Measurements from ENCODE around the gene USP34.

The USP34 gene

GRCh38 chr2:61356261-61356957 is 114.5 kb downstream of the USP34 start:
- H3K4me3 ChIP-seq (ENCODE audit: low read depth, low read length) = no peak overlapping the region
- no peak for TF ChIP-seq CTCF (IDR thresholded peaks at IDR 0.05; ENCODE audit: low read depth, low read length, missing control alignments)
- in situ Hi-C loops (cut with HindIII; ENCODE audit: low sequenced_read_pairs) = no loop called here
- DNase-seq (ENCODE audit: low read depth) = no peak

GRCh38 chr2:61354543-61355197 is 116.2 kb downstream of the USP34 start:
- TF ChIP-seq CTCF (IDR thresholded peaks at IDR 0.05; ENCODE audit: low read depth, low read length, missing control alignments) = no peak
- DNase-seq (ENCODE audit: low read depth) = no peak
- H3K4me3 ChIP-seq (ENCODE audit: low read depth, low read length) = no peak overlapping the region
- in situ Hi-C loops (cut with HindIII; ENCODE audit: low sequenced_read_pairs) = no loop called here

GRCh38 chr2:61353909-61354308 is 117.0 kb downstream of the USP34 start:
- in situ Hi-C loops (cut with HindIII; ENCODE audit: low sequenced_read_pairs) = no loop called here
- no peak for TF ChIP-seq CTCF (IDR thresholded peaks at IDR 0.05; ENCODE audit: low read depth, low read length, missing control alignments)

GRCh38 chr2:61350777-61351176 is 120.1 kb downstream of the USP34 start:
- no peak overlapping the region for H3K4me3 ChIP-seq (ENCODE audit: low read depth, low read length)
- DNase-seq (ENCODE audit: low read depth) = no peak
- in situ Hi-C loops (cut with HindIII; ENCODE audit: low sequenced_read_pairs) = no loop called here
- no peak for TF ChIP-seq CTCF (IDR thresholded peaks at IDR 0.05; ENCODE audit: low read depth, low read length, missing control alignments)

More at GRCh38 chr2:61353909-61354308, 117.0 kb downstream of the USP34 start:
- no peak overlapping the region for H3K4me3 ChIP-seq (ENCODE audit: low read depth, low read length)
- no peak for DNase-seq (ENCODE audit: low read depth)

GRCh38 chr2:61343141-61343540 is 127.7 kb downstream of the USP34 start:
- no peak for DNase-seq (ENCODE audit: low read depth)
- TF ChIP-seq CTCF (IDR thresholded peaks at IDR 0.05; ENCODE audit: low read depth, low read length, missing control alignments) = no peak
- H3K4me3 ChIP-seq (ENCODE audit: low read depth, low read length) = no peak overlapping the region
- in situ Hi-C loops (cut with HindIII; ENCODE audit: low sequenced_read_pairs) = no loop called here

GRCh38 chr2:61340242-61340641 is 130.6 kb downstream of the USP34 start:
- no peak for TF ChIP-seq CTCF (IDR thresholded peaks at IDR 0.05; ENCODE audit: low read depth, low read length, missing control alignments)
- no peak for DNase-seq (ENCODE audit: low read depth)
- in situ Hi-C loops (cut with HindIII; ENCODE audit: low sequenced_read_pairs) = no loop called here
- H3K4me3 ChIP-seq (ENCODE audit: low read depth, low read length) = no peak overlapping the region

Measured in astrocyte of the cerebellum (primary cell).